Lower leg skin (tissue), 3 donors: ENCODE measurements around the gene RGS9.

Experiments
- POLR2A ChIP-seq, 2 donors: fragments of 450-650 bp; IDR thresholded peaks; one replicate each; pipeline ENCODE4 v1.6.1; 2016 to 2017; ENCODE audit warnings: antibody characterized with exemption in 2 of 2, mild to moderate bottlenecking in 1 of 2, moderate library complexity in 1 of 2
- TF ChIP-seq, protein P1 (sequence below), 3 donors: fragments of 450-650 bp; IDR thresholded peaks; one replicate each; pipeline ENCODE4 v1.5.1; 2016; ENCODE audit warnings: antibody characterized with exemption in 3 of 3, mild to moderate bottlenecking in 3 of 3, moderate library complexity in 2 of 3

DNA sequence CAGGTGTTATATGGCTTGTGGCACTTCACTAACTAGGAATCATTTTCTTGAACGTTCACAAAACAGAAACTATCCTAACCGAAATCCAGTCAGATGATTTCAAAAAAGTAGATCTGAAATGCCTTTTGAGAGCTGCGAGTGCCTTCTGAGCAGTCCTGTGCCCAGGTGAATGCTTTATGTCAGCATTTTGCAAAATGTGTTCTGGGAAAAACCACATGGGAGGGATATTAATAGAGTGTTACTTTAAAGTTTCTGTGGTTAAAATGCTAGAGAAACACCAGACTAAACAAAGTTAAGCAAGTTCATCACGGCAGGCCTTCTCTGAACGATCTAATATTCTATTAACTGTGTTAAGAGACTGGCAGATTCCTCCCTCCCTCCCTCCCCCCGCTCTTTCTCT lies 15.8 kb upstream of the RGS9 start:
- no peak for TF ChIP-seq POLR2A (IDR thresholded peaks at IDR 0.05)
- TF ChIP-seq, protein P1, sequence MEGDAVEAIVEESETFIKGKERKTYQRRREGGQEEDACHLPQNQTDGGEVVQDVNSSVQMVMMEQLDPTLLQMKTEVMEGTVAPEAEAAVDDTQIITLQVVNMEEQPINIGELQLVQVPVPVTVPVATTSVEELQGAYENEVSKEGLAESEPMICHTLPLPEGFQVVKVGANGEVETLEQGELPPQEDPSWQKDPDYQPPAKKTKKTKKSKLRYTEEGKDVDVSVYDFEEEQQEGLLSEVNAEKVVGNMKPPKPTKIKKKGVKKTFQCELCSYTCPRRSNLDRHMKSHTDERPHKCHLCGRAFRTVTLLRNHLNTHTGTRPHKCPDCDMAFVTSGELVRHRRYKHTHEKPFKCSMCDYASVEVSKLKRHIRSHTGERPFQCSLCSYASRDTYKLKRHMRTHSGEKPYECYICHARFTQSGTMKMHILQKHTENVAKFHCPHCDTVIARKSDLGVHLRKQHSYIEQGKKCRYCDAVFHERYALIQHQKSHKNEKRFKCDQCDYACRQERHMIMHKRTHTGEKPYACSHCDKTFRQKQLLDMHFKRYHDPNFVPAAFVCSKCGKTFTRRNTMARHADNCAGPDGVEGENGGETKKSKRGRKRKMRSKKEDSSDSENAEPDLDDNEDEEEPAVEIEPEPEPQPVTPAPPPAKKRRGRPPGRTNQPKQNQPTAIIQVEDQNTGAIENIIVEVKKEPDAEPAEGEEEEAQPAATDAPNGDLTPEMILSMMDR (IDR thresholded peaks at IDR 0.05) = no peak
